Peyer's patch (tissue), 4 donors: ENCODE results near the gene CHCHD3.

Experiments used
- POLR2A ChIP-seq, 2 donors: fragments of 450-650 bp; IDR thresholded peaks; one replicate each; pipeline ENCODE4 v1.5.1; 2017; ENCODE audit warnings: antibody characterized with exemption in 2 of 2, mild to moderate bottlenecking in 2 of 2, moderate library complexity in 2 of 2
- TF ChIP-seq, protein P1 (sequence below), 6 experiments: fragments of 450-650 bp in 4 of 6; fragments of 200-600 bp in 2 of 6; sonication (generic) in 1 of 6; IDR thresholded peaks; one replicate each; pipeline ENCODE4 v1.5.1; 2017 to 2019; ENCODE audit warnings: antibody characterized with exemption in 6 of 6, mild to moderate bottlenecking in 3 of 6, moderate library complexity in 1 of 6

DNA sequence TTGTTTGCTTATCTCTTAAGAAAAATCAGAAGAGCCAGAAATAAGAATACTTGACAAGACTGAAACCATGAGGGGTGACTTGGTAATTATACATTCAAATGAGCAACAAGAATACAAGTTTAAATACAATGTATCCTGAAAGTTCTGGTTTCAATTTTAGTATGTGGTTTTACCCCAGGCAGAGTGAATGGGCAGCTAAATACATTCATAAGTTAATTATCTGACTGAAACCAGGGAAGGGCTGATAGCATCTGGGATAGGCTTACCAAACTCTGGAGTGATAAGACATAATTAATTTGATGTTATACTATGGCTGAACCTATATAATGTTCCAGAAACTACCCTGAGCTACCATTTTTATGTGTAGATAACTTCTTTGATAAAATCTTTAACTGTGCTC lies 253.4 kb downstream of the CHCHD3 start:
- TF ChIP-seq POLR2A (IDR thresholded peaks at IDR 0.05) = no peak
- TF ChIP-seq, protein P1, sequence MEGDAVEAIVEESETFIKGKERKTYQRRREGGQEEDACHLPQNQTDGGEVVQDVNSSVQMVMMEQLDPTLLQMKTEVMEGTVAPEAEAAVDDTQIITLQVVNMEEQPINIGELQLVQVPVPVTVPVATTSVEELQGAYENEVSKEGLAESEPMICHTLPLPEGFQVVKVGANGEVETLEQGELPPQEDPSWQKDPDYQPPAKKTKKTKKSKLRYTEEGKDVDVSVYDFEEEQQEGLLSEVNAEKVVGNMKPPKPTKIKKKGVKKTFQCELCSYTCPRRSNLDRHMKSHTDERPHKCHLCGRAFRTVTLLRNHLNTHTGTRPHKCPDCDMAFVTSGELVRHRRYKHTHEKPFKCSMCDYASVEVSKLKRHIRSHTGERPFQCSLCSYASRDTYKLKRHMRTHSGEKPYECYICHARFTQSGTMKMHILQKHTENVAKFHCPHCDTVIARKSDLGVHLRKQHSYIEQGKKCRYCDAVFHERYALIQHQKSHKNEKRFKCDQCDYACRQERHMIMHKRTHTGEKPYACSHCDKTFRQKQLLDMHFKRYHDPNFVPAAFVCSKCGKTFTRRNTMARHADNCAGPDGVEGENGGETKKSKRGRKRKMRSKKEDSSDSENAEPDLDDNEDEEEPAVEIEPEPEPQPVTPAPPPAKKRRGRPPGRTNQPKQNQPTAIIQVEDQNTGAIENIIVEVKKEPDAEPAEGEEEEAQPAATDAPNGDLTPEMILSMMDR (IDR thresholded peaks at IDR 0.05) = no peak
